ENCODE results near the gene SEMA3B.
A peak's percentile ranks its signal among the peaks of the same experiment; 100 is the strongest.
"Not testable (repeated sequence)": the region's sequence is repeated elsewhere in the genome, so short reads cannot be mapped to it uniquely, and the experiment has no call there.

Gene SEMA3B

DNA sequence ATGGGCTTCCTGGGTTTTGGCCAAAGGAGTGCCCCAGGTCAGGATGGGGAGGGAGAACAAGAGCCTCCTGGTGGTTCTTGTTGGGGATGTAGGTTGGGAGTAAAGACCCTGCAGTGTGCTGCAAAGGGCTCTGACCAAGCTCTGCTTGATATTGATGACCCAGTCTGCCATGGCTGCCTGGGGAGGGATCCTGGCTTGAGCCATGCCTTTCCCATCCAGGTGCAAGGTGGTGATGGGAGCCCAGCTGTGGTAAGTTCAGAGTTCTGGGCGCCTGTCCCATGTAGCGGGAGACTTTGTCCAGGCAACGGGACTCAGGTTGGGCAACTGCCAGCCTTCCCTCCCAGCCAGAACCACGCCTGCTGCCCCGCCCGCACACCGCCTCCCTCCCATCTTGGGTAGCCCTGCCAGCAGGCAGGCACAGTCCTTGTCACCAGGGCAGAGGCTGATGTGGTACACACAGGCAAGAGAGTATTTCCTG, 30.4 kb upstream of the SEMA3B start:
- DNase-seq = no peak

DNA sequence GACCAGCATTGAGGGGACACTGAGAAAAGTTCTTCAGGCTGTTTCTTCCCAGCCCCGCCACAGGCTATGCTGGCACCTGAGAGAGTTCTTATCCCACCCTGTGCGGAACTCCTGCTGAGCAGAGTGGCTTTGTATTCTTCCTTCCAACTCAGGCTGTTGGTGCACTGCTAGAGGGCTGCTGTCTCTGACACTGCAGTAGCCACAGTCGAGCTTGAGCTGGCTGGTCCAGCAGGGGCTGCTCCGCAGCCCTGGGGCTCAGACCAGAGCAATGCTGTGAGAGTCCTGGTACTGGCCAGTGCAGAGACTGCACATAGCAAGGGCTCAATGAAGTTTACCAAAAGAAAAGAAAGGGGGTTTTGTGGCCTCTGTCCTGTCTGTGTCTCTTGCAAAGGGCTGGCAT, 29.3 kb upstream of the SEMA3B start:
- DNase-seq = no peak

DNA sequence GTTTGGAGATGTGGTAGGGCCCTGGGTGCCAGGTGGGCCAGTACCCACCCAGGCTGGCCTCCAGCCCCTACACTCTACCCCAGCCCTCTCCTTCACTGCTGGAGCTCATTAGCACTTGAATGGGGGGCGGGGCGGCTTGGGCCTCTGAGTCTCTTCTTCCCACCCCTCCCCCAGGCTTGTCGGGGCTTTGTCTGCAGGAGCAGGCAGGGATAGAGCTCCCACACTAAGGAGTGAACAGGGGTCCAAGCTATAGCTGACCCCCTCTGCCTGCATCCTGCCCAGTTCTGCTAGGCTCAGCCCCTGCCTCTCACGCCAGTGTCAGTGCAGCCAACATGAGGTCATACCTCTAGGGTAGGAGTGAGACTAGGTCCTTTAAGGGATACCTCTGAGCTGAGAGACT, 27.8 kb upstream of the SEMA3B start:
- no peak for DNase-seq

DNA sequence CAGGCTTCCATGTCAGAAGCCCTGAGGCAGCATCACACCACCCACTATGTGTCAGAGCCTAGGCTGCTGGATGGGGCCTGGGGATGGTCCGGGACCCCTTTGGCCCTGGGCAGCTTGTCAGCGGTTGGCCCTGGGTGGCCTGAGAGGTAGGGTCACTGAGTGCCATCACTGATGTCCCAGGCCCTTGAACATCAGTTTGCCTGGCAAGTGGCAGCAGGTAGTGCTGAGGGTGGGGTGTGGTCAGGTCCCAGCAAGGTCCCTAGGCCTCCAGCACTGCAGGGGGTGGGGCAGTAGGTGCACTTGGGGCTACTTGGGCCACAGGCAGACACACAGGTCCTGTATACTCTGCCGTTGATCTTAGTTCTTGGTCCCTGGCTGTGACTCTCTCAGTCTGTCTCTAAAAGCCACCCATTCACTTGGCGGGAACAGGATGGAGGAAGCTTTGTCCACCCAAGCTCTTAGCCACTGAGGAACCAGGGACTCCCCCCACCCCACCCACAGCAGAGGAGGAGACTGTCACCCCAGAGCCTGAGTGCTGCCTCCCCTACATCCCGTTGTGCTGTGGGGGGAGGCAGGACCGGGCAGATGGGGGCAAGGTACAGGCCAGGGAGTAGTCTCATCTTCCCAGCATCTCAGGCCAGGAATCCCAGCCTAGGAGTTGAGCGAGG, 27.1 kb upstream of the SEMA3B start:
- DNase-seq = no peak

DNA sequence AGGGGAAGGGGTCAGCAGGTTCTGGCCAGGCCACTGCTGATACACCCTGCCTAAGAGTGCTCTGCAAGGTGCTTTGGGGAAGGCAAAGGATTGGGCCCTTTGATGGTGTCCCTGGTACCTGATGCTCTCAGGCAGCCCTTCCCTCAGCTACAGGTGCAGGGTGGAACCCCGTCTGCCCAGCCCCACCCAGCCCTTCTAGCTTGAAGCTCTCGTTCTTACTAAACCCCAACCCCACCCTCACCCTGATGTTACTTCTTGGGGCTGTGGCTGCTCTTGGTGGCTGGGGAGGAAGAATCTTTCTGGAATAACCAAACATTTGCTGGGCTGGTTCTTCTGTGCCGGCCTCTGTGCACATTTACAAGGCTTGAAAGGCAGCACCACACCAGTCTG, 26.6 kb upstream of the SEMA3B start:
- DNase-seq = no peak

DNA sequence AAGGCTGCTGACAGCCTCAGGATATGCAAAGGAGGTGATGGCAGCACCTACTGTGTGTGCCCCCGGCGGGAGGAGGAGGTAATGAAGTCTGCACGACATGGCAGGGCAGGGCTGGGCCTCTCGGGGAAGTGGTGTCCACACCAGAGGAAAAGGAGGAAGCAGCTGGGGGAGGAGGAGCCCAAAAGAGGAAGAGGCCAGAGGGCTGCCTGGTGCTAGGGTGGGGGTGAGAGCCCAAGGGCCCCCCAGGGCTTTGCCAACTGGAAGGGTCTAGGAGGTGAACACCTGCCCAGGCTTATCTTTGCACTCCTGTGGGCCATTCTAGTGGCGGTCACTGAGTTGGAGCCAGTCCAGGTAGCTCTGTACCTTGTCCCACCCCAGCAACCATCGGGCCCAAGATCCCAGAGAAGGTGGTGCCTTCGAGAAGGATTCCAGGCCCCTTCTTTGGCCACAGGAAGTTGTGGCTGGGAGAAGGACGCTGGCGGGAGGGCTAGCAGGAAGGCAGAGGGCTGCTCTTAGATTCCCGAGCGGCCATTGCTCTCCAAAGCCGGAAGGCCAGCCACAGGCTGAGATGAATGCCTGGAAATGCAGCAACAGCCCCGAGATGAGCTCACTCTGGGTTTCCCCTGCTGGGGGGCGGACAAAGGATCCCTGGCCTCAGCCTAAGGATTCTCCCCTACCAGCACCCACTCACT, 25.9 kb upstream of the SEMA3B start:
- no peak for DNase-seq

DNA sequence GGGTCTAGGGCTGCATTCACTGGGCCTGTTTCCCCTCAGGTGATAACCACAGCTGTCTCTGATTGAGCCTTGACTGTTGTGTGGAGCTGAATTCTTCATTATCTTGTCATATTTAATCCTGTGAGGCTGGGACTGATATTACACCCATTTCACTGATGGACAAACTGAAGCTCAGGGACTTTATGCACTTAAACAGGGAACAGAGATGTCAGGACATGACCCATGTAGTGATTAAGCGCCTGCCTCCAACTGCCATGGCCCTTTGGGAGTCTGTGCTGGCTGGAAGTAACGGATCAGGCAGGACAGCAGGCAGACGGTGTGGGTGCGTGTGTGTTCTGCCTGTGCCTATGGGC, 25.4 kb upstream of the SEMA3B start:
- DNase-seq = no peak

DNA sequence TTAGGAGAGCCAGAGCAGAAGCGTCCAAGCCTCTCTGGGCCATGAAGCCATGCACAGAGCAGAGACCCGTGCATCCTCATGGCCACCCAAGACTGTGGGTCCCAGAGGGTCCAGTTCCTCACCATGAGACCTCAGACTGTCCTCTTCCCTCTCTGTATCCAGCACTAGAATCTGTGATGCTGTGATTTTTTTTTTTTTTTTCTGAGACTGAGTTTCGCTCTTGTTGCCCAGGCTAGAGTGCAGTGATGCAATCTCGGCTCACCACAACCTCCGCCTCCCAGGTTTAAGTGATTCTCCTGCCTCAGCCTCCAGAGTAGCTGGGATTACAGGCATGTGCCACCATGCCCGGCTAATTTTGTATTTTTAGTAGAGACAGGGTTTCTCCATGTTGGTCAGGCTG, 24.1 kb upstream of the SEMA3B start:
- DNase-seq = not testable (repeated sequence)

DNA sequence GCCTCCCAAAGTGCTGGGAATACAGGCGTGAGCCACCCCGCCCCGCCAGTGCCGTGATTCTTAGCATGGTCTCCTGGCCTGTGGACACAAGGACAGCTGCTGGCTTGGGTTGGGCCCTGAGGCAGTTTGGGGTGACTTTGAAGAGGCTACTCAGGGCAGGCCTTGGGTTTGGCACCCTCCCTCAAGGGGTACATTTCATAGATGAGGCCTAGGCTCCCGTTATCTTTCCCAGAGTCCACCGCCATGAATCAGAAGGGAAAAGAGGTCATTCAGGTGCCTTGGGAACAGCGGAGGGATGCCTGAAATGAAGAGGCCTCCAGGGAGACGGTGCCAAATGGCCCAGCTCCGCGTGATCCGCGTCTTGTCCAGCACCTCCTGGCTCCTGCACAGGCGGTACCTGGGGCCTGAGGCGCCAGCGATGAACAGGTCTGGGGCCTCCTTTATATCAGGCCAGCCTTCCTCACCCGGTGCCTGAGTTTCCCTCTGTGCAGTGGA, 23.6 kb upstream of the SEMA3B start:
- no peak for DNase-seq

DNA sequence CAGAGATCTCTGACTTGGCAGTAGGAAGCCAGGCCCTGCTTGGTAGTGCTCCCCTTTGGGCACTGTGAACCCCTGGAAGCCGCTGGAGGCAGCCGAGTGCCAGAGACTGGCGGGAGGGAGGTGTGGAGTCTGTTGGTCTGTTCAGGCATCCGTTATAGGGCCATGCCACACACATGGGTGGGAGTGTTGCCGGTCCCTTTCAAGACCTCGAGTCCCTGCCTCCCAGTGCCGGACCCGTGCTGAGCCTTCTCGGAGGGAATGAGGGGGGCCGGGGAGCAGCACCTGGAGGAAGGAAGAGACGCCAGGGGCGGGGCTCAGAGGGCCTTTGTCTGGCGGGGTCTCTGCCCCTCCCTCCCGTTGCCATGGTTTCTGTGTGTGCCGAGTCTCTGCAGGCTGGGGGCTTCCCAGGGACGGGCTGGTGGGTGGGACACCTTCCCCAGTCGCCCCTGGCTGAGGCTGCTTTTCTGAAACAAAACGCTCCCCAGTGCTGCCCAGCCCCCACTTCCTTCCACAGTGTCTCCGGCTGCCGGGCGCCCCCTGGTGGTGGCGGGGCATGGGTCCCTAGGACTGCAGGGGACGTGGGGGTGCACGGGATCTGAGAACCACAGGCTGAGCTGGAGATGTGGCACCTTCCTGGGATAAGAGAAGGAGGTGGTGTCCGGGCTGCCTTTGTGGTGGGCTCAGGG, 23.0 kb upstream of the SEMA3B start:
- peak; percentile 61 to 89 for DNase-seq

DNA sequence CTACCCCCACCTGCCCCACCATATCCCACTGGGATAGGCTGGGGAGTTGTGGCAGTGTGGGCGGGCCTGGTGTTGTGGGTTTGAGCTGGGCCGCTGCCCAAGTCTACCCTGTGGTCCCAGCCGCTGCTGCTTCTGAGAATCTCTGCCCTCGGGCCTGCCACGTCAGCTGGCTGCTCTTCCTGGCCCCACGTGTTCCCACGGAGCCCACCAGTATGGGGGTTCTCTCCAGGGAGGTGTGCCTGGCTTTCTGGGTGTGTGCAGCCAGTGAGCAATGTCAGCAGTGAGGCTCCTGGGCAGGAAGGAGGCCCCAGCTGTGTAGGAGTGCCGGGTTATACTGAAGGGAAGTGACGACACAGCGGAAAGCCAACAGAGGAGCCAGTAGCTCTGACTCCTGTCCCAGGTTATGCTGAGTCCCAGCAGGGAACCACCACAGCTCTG, 22.4 kb upstream of the SEMA3B start:
- no peak for DNase-seq

DNA sequence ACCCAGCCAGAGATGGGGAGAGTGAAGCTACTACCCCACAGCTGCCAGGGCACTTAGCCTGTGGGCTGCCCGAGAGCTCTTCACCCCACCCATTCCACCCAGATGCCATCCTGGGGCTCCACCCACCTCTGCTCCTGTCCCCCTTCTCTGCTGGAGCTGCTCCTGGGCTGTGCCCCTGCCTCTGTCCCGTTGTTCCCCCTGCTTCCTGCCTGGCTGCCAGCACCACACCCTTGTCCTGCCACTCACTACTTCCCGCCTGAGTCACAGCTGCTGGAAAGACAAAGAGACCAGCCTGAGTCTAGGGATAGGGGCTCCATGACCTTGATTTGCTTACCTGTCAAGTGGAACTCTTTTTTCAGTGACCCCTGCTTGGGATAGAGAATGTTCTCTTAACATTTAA, 20.6 kb upstream of the SEMA3B start:
- peak; percentile 79 to 87 for DNase-seq

DNA sequence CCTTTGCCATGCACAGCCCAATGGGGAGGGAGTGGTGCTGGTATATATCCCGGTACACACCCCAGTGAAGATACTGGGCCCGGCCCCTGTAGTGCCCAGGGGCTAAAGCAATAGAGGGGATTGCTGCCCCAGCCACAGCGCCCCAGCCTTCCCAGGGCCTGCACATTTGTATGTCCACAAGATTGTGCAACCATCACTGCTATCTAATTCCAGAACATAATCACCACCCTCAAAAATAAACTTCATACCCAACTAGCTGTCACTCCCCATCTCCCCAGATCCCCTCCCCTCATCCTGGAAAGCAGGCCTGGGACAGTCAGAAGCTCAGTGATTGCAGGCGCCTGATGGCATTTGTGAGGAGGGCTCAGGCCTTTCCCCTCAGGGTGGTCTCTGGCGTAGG, 19.5 kb upstream of the SEMA3B start:
- no peak for DNase-seq

DNA sequence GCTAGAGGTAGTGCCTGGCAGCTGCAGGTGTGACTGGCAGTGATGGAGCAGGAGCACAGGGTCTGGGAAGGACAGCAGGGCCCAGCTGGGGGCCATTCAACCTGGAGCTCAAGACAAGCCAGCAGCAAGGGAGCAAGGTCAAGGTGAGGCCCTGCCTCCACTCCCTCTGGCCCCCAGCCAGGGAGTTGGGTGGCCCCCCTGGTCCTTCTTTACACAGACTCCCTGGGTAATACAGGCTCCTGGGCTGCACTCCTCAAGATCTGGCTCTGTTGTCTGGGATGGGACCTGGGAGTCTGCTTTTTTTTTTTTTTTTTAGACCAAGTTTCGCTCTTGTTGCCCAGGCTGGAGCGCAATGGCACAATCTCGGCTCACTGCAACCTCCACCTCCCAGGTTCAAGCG, 18.4 kb upstream of the SEMA3B start:
- no peak for DNase-seq

DNA sequence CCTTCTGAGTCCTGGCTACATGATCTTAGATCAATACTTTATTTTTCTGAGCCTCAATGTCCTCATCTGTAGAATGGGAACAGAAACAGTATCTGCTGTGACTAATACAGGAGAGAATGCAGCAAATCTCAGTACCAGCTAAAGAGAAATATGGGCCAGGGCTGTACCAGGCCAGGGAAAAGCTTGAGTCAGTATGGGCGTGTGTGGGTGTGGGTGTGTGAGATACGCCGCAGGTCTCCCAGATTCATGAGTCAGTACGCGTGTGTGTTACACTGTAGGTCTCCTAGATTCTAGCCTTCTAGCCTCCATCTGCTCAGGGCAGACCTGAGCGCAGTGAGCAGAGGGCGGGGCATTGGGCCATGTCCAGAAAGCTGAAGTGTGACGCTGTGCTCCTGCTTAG, 17.7 kb upstream of the SEMA3B start:
- no peak for DNase-seq

DNA sequence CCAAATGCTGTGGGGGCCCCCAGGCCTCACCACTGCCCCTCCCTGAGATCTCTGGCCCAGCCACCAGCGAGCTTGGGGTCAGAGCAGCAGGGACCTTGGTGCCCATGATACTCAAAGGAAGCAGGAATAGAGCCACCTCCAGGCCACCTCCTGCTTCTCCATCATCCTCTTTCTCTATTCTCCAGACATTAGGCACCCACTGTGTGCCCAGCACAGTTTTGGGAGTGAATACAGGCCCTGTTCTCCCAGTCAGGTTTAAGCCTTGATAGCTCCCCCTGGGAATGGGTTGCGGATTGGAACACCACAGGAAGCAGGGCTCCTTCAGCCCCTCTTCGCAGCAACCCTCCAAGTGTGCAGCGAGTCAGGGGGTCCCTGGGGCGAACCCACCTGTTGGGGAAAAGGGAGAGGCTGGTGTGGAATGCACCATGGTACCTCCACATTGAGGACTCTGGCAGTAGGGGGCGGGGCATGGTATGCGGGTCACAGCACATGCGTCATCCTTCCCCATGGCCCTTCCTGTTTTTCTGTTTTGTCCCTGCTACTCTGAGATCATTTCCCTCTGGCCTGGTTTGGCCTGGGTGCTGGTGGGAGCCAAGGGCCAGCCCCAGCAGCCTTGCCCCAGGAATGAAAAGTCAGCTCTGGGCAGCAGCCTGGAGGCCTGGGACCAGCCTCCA, 14.2 kb upstream of the SEMA3B start:
- DNase-seq = no peak

DNA sequence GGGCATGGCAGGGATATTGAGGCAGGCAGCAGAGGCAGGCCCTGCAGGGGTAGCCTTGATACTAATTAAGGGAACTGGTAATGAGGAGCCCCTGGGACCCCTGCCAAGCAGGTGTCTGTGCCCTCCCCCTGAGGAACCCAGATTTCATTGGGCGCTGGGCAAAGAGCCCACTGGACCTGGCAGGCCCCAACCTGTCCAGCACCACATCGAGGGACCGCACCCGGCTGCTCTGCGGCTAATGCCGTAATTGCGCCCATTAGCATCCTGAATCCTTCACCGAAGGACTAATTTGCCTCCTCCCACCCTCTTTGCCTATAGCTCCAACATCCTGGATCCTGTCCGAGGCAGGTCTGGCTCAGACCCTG, 13.7 kb upstream of the SEMA3B start:
- DNase-seq = peak in 1 of 2 experiments; percentile 79

DNA sequence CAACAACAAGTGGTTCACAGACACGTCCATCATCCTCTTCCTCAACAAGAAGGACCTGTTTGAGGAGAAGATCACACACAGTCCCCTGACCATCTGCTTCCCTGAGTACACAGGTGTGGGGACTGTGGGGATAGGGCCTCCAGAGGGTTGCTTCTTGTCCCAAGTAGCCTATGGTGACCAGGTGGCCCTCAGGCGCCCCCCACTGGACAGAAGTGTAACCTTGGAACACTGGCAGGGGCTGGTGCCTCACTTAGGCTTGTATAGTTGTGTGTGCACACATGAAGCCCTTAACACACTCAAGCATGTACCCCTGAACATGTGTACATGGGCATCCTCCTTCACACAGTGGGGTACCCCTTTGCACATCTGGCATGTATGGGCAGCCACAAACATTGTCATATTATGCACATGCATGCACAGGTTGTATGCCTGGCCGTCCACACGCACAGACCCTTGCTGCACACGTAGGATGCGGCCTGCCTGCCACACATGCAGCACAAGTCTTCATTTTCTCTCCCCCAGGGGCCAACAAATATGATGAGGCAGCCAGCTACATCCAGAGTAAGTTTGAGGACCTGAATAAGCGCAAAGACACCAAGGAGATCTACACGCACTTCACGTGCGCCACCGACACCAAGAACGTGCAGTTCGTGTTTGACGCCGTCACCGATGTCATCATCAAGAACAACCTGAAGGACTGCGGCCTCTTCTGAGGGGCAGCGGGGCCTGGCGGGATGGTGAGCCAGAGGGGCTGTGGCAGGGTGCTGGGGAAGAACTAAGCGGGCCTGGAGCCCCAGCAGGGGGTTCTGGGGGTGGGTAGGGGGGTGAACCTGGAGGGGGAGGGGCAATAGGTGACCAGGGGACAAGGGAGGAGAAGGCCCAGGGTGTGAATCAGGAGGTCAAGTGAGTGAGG, 11.7 kb upstream of the SEMA3B start:
- peak in 1 of 2 experiments; percentile 45 for DNase-seq

DNA sequence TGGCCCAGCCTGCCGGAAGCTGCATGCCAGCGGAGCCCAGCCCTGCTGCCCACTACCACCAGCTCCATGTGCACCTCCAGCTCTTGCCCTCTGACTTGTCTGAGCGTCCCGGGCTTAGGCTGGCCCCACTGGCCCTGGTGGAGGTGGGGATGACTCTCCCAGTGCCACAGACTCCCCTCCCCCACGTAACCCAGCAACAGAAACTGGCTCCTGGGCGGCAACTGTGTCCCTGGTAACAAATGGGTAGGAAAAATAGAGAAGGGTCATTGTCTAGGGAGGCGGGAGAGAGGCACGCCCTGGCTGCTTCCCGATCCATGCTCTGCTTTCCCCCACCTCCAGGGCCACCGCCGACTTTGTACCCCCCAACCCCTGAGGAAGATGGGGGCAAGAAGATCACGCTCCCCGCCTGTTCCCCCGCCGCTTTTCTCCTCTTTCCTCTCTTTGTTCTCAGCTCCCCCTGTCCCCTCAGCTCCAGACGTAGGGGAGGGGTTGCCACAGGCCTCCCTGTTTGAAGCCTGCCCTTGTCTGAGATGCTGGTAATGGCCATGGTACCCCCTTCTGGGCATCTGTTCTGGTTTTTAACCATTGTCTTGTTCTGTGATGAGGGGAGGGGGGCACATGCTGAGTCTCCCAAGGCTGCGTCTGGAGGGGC, 10.8 kb upstream of the SEMA3B start:
- DNase-seq = peak; percentile 33 to 73

DNA sequence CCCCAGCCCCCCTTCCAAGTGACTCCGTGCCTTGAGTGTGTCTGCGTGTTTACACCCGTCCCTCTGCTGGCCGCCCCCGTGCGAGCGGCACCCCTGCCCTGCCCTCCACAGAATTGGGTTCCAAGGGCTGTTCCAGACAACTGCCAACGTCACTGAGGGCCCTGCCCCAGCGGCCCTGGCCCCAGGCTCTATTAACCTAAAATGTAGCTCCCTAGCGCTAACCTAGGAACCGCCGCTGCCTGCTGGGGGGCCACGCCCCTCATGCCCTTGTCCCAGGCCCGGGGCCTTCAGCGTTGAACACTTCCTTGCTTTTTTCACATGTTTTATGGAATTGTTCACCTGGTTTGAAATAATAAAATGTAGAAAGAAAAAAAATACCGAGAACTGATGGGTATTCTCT, 10.0 kb upstream of the SEMA3B start:
- DNase-seq = no peak

DNA sequence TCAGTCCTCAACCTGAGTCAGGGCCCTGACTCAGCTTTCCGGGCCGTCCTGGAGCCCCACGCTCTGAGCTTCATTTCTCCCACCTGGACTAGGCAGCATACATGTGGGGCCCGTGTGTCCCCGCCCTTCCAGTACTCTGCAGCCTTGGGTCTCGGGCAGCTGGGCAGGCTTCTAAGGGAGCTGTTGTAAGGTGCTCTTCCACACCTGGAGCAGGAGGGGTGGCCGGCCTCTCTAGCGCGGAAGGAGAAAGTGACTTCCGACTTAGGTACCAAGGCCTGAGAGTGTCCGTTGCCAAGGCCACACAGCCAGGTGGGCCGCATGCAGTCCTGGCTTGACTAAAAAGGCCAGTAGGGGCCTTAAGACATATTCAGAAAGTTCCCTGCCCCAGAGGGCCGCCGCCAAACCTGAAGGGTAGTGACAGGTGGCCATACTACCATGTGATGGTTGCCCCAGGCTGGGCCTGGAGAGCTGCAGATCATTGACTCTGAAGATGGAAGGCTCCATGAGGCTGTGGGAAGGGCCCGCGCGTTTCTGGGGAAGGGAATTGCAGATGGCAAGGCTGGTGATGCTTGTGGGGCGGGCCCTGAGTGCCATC, 9.4 kb upstream of the SEMA3B start:
- DNase-seq = no peak
